K562 (cell line): ENCODE data around the gene DPH2. TPM values are rescaled to one million over a fixed set of nuclear protein-coding genes. Genes with fewer than 3 reads are reported as not detected.

Experiments used
- ATAC-seq: fragments of 200-7000 bp; cut with Tn5 transposase; 3 replicates; pipeline ENCODE4 v1.9.1; 2020; ENCODE audit warnings: moderate library complexity
- BruUV-seq: library from RNA; stranded (reverse); fragments of 400-500 nt; replicated peaks from 2 replicates; lab custom pipeline; 2021; lab: Mats Ljungman, UMichigan
- CTCF ChIA-PET: fragments of 300-600 bp; formaldehyde crosslinking; extraction: SDS; loops from one replicate; lab custom pipeline; 2021; ENCODE audit warnings: low intra/inter-chr PET ratio; lab: Yijun Ruan, JAX
- POLR2A ChIA-PET: fragments of 300-600, 350-650 bp; sonication (Branson Sonifier 250); formaldehyde crosslinking; extraction: SDS; loops from one replicate; lab custom pipeline; 2021; ENCODE audit warnings: antibody characterized with exemption, inconsistent platforms; lab: Yijun Ruan, JAX
- DNase-seq, 4 experiments: peaks; one replicate each; pipeline versions ENCODE4 v3.0.0 to v3.0.0-alpha.2; 2011 to 2018; ENCODE audit warnings: low spot score in 3 of 4, mixed read lengths in 3 of 4; ENCODE audit errors: extremely low read depth in 1 of 4
- FAIRE-seq: peaks from 2 replicates; lab custom pipeline; 2011; peaks lifted over from hg19 to GRCh38; lab: Jason Lieb, UNC
- H2AFZ ChIP-seq: 2 replicates; pipeline ENCODE4 v1.6.0; 2011; ENCODE audit warnings: low read depth, low read length, control low read depth, inconsistent platforms
- H3K27ac ChIP-seq: fragments of 200-600 bp; 3 replicates; pipeline ENCODE4 v1.8.0; 2011; ENCODE audit warnings: low read depth, mild to moderate bottlenecking, control low read depth, inconsistent platforms, low read length, moderate library complexity, mixed read lengths; ENCODE audit errors: extremely low read depth
- H3K27me3 ChIP-seq, 2 experiments: fragments of 300-600 bp in 1 of 2; 2 replicates in 1 of 2; 3 replicates in 1 of 2; pipeline versions ENCODE4 v1.6.0 to v1.8.0; 2011; ENCODE audit warnings: inconsistent platforms in 2 of 2, low read length in 2 of 2, mild to moderate bottlenecking in 1 of 2, mixed read lengths in 1 of 2, moderate library complexity in 1 of 2; ENCODE audit not compliant: control insufficient read depth in 2 of 2, insufficient read depth in 2 of 2
- H3K36me3 ChIP-seq: fragments of 300-600 bp; 3 replicates; pipeline ENCODE4 v1.8.0; 2011; ENCODE audit warnings: mild to moderate bottlenecking, low read length, inconsistent platforms; ENCODE audit not compliant: control insufficient read depth, insufficient read depth
- H3K4me1 ChIP-seq, 2 experiments: fragments of 200-600 bp in 1 of 2; replicated peaks in 1 of 2; 2 replicates in 1 of 2; 3 replicates in 1 of 2; pipeline versions ENCODE4 v1.5.1 to v1.8.0; 2011; ENCODE audit warnings: inconsistent platforms in 2 of 2, low read length in 2 of 2, mild to moderate bottlenecking in 1 of 2, mixed read lengths in 1 of 2, moderate library complexity in 1 of 2; ENCODE audit not compliant: control insufficient read depth in 2 of 2, insufficient read depth in 2 of 2
- H3K4me2 ChIP-seq: 2 replicates; pipeline ENCODE4 v1.6.1; 2011; ENCODE audit warnings: low read length, control low read depth, inconsistent platforms, mixed read lengths; ENCODE audit not compliant: insufficient read depth
- H3K4me3 ChIP-seq: fragments of 200-600 bp; sonication (generic), shearing (Covaris generic); 2 replicates; pipeline ENCODE4 v1.5.1; 2016; ENCODE audit warnings: control low read depth, inconsistent platforms
- H3K79me2 ChIP-seq: fragments of 200-600 bp; 3 replicates; pipeline ENCODE4 v1.8.0; 2011; ENCODE audit warnings: low read length, inconsistent platforms; ENCODE audit not compliant: control insufficient read depth, insufficient read depth
- H3K9ac ChIP-seq, 2 experiments: 2 replicates each; pipeline versions ENCODE4 v1.6.0 to v1.6.1; 2011; ENCODE audit warnings: low read depth in 2 of 2, low read length in 2 of 2, control low read depth in 1 of 2, inconsistent platforms in 1 of 2, mild to moderate bottlenecking in 1 of 2, mixed read lengths in 1 of 2; ENCODE audit not compliant: insufficient read depth in 1 of 2
- H3K9me1 ChIP-seq: one replicate; pipeline ENCODE4 v1.6.0; 2011; ENCODE audit warnings: inconsistent platforms, mild to moderate bottlenecking, low read length, moderate library complexity; ENCODE audit not compliant: control insufficient read depth, insufficient read depth
- H3K9me3 ChIP-seq: replicated peaks from 2 replicates; pipeline ENCODE4 v1.5.1; 2011; ENCODE audit warnings: low read depth, low read length, inconsistent platforms; ENCODE audit not compliant: control insufficient read depth, insufficient read depth
- H4K20me1 ChIP-seq: replicated peaks from 2 replicates; pipeline ENCODE4 v1.6.1; 2011; ENCODE audit warnings: low read length, inconsistent platforms, mixed read lengths; ENCODE audit not compliant: control insufficient read depth, insufficient read depth
- IRF2 ChIP-seq: sonication (generic); formaldehyde crosslinking; IDR thresholded peaks from 2 replicates; pipeline ENCODE4 v1.8.1; 2022; ENCODE audit warnings: mild to moderate bottlenecking, missing genetic modification reagents
- MBD1 ChIP-seq: fragments of 250-450 bp; sonication (Bioruptor Pico); IDR thresholded peaks from 2 replicates; pipeline ENCODE4 v1.8.0; 2022; ENCODE audit warnings: inconsistent platforms
- POLR2G ChIP-seq: fragments of 200-400 bp; formaldehyde crosslinking; IDR thresholded peaks from 2 replicates; pipeline ENCODE4 v1.6.1; 2017; ENCODE audit warnings: low read depth, mild to moderate bottlenecking, antibody characterized with exemption, low read length, moderate library complexity
- RBFOX2 ChIP-seq: fragments of 200-400 bp; formaldehyde crosslinking; IDR thresholded peaks from 2 replicates; pipeline ENCODE4 v1.6.1; 2017; ENCODE audit warnings: low read depth, mild to moderate bottlenecking, low read length, moderate library complexity
- WGBS: fragments of 100-300 bp; shearing (Covaris generic); methylation state at CpG from one replicate; pipeline ENCODE4 v1.1.6; 2016; ENCODE audit warnings: low coverage, mixed read lengths; ENCODE audit not compliant: insufficient coverage; ENCODE audit errors: missing lambda C conversion rate; 5-methylcytosine and 5-hydroxymethylcytosine counted together
- in situ Hi-C: fragments of 300-500 bp; cut with MboI; formaldehyde crosslinking; loops from 4 replicates; pipeline ENCODE4 v1.15.0; 2018; ENCODE audit warnings: inconsistent platforms, mixed read lengths
- intact Hi-C: fragments of 100-400 bp; cut with micrococcal nuclease; formaldehyde crosslinking; loops from 2 replicates; pipeline ENCODE4 v1.14.2; 2022
- polyA plus RNA-seq, 8 experiments: library from polyadenylated mRNA; depleted of rRNA in 4 of 8; stranded (reverse) in 5 of 8; unstranded in 3 of 8; fragments of >200 nt; fragmentation: Nextera tagmentation in 2 of 8; fragmentation: Illumina TruSeq in 1 of 8; extraction: Ambion mirVana in 2 of 8; extraction: Trizol in 1 of 8; gene quantifications; 2 replicates each; pipeline versions ENCODE4 v1.2.1 to v1.2.3, GENCODE V29; 2011 to 2014; ENCODE audit warnings: inconsistent platforms in 1 of 8, missing spikeins in 1 of 8
- total RNA-seq, 7 experiments: library from RNA; depleted of rRNA in 6 of 7; stranded (reverse); fragments of >200 nt in 6 of 7; fragmentation: Illumina TruSeq in 2 of 7; extraction: Trizol in 2 of 7; gene quantifications; 2 replicates each; pipeline versions ENCODE4 v1.2.1 to v1.2.3, GENCODE V29; 2011 to 2021; ENCODE audit warnings: low replicate concordance in 1 of 7

DPH2 gene
- total and polyA plus RNA-seq, 9 of the 15 experiments (the other 6 are each of a cell fraction or from before 2014, with no cell fraction given) = 17.9 to 94.1 (median 68.1) TPM

GRCh38 chr1:44019466-44019948 is 49.7 kb downstream of the DPH2 start:
- Histone ChIP-seq H3K9me3 (no peaks in the 10 kb centered on the region), H3K9me1 (no peaks in the 10 kb centered on the region), H3K4me2 (no peak overlapping the region), H3K27ac (no peak overlapping the region), H3K79me2 (no peaks in the 10 kb centered on the region), H3K9ac (no peak overlapping the region), H3K4me3 (no peak overlapping the region), H4K20me1 (no peaks in the 10 kb centered on the region; the same call in 1 of the 2 replicates), H3K36me3 (0 out of 3 replicates have a peak, but pooled peaks cover 7% of the 10 kb centered on the region), H3K27me3 (no peaks in the 10 kb centered on the region), H2AFZ (no peak overlapping the region), H3K4me1 (peaks cover 5 to 39% of the 10 kb centered on the region in 2 experiments; a peak in 4 of 5 replicates)
- in situ Hi-C loops (no loop called here), intact Hi-C loops (no loop called here)
- BruUV-seq = no TSS peak
- TF ChIP-seq RBFOX2 = 0 out of 2 replicates have a peak, but pooled peaks have one; percentile 30
- TF ChIP-seq MBD1 (CRISPR knock-in tag) = no peak
- no peak for TF ChIP-seq IRF2
- peak; percentile 56 for TF ChIP-seq POLR2G
- no peak for FAIRE-seq
- POLR2A ChIA-PET = interaction anchor here (1.0 to 3.0 kb wide), 5 partner anchors 8 to 19 kb away, joined by 3 to 20 read pairs (median 12); no protein-coding TSS in a partner anchor
- CTCF ChIA-PET = no interaction called here
- no peak for ATAC-seq
- WGBS = 84% methylated on average over 12 of the region's 13 CpGs
- DNase-seq = no peak
